ENCODE data around the gene AGPS. TPM values are rescaled to one million over a fixed set of nuclear protein-coding genes. Genes with fewer than 3 reads are reported as not detected.

The AGPS gene
- total RNA-seq, 1 experiment from 2014 or later = 107 TPM

- Histone ChIP-seq H3K9me3 (ENCODE audit: insufficient read depth, low read depth) (no peaks in the 10 kb centered on the region), H3K4me2 (no peak overlapping the region), H3K79me2 (ENCODE audit: low read depth) (no peaks in the 10 kb centered on the region), H3K36me3 (ENCODE audit: low read depth) (no peaks in the 10 kb centered on the region; the same call in 1 of the 2 replicates), H3F3A (ENCODE audit: insufficient read depth, low read depth) (no peaks in the 10 kb centered on the region), H3K27ac (no peak overlapping the region), H3K4me1 (replicated peaks; ENCODE audit: insufficient read depth) (no peaks in the 10 kb centered on the region), H3K27me3 (ENCODE audit: insufficient read depth, low read depth) (no peaks in the 10 kb centered on the region), H3K4me3 (no peak overlapping the region), H3K9me2 (ENCODE audit: insufficient read depth) (no peaks in the 10 kb centered on the region), H2AFZ (no peak overlapping the region), H4K20me1 (ENCODE audit: insufficient read depth) (no peaks in the 10 kb centered on the region; the same call in 1 of the 2 replicates)
- intact Hi-C loops (cut with micrococcal nuclease; ENCODE audit: unreplicated experiment) = no loop called here
- no TSS peak for BruUV-seq (replicated peaks)
- ChIA-PET POLR2A (ENCODE audit: unreplicated experiment) (no interaction called here), CTCF (interaction anchor here (0.7 kb wide), 1 partner anchor 25 kb away, joined by 3 read pairs; no protein-coding TSS in a partner anchor)
- TF ChIP-seq EZH2 (IDR thresholded peaks at IDR 0.05; ENCODE audit: low read depth) = no peak
- TF ChIP-seq, protein P1, sequence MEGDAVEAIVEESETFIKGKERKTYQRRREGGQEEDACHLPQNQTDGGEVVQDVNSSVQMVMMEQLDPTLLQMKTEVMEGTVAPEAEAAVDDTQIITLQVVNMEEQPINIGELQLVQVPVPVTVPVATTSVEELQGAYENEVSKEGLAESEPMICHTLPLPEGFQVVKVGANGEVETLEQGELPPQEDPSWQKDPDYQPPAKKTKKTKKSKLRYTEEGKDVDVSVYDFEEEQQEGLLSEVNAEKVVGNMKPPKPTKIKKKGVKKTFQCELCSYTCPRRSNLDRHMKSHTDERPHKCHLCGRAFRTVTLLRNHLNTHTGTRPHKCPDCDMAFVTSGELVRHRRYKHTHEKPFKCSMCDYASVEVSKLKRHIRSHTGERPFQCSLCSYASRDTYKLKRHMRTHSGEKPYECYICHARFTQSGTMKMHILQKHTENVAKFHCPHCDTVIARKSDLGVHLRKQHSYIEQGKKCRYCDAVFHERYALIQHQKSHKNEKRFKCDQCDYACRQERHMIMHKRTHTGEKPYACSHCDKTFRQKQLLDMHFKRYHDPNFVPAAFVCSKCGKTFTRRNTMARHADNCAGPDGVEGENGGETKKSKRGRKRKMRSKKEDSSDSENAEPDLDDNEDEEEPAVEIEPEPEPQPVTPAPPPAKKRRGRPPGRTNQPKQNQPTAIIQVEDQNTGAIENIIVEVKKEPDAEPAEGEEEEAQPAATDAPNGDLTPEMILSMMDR (conservative IDR thresholded peaks at IDR 0.05) = no peak
- no peak for DNase-seq
These were observed 108.6 kb downstream of the AGPS start for GRCh38 chr2:177501186-177501585.

DNA sequence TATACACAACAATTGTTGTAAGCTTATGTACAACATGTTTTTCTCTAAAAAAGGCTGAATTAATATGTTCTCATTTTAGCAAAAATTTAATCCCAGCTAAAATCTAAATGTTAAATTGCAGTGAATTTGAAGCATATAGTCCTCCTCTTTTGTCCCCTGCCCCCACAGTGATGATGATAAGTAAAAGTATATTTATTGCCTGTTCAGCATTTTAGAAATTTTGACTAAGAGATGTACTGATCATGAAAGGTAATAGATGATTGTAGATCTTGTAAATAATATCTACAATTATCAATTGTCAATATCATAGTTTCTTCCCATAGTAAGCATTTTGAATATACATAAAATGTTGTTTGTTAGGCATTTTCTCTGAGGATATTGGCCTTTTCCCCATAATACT lies 113.9 kb downstream of the AGPS start:
- H3K27me3 ChIP-seq (ENCODE audit: insufficient read depth, low read depth) = no peaks in the 10 kb centered on the region
- H3K4me3 ChIP-seq = no peak overlapping the region
- no peaks in the 10 kb centered on the region for H3K4me1 ChIP-seq (replicated peaks; ENCODE audit: insufficient read depth)
- BruUV-seq (replicated peaks) = no TSS peak
- no peaks in the 10 kb centered on the region for H3K36me3 ChIP-seq (ENCODE audit: low read depth)
- no peak overlapping the region for H3K4me2 ChIP-seq
- H3F3A ChIP-seq (ENCODE audit: insufficient read depth, low read depth) = peaks cover 3% of the 10 kb centered on the region; the same call in 1 of the 2 replicates
- intact Hi-C loops (cut with micrococcal nuclease; ENCODE audit: unreplicated experiment) = no loop called here
- POLR2A ChIA-PET (ENCODE audit: unreplicated experiment) = interaction anchor here (0.7 kb wide), 1 partner anchor 7 kb away, joined by 9 read pairs; no protein-coding TSS in a partner anchor
- no peaks in the 10 kb centered on the region for H3K9me2 ChIP-seq (ENCODE audit: insufficient read depth)
- no peaks in the 10 kb centered on the region for H3K79me2 ChIP-seq (ENCODE audit: low read depth)
- H2AFZ ChIP-seq = no peak overlapping the region
- DNase-seq = no peak
- H3K27ac ChIP-seq = no peak overlapping the region
- TF ChIP-seq EZH2 (IDR thresholded peaks at IDR 0.05; ENCODE audit: low read depth) = no peak
- TF ChIP-seq, protein P1 (conservative IDR thresholded peaks at IDR 0.05) = no peak
- H4K20me1 ChIP-seq (ENCODE audit: insufficient read depth) = no peaks in the 10 kb centered on the region; the same call in 1 of the 2 replicates
- CTCF ChIA-PET = no interaction called here
- no peaks in the 10 kb centered on the region for H3K9me3 ChIP-seq (ENCODE audit: insufficient read depth, low read depth)

- H3K36me3 ChIP-seq (ENCODE audit: low read depth) = no peaks in the 10 kb centered on the region
- H3K9me3 ChIP-seq (ENCODE audit: insufficient read depth, low read depth) = no peaks in the 10 kb centered on the region
- no peak for DNase-seq
- TF ChIP-seq EZH2 (IDR thresholded peaks at IDR 0.05; ENCODE audit: low read depth) = no peak
- TF ChIP-seq, protein P1 (conservative IDR thresholded peaks at IDR 0.05) = no peak
- H3K27ac ChIP-seq = no peak overlapping the region
- H3K27me3 ChIP-seq (ENCODE audit: insufficient read depth, low read depth) = no peaks in the 10 kb centered on the region
- peaks cover 3% of the 10 kb centered on the region; the same call in 1 of the 2 replicates for H3F3A ChIP-seq (ENCODE audit: insufficient read depth, low read depth)
- no peaks in the 10 kb centered on the region for H3K4me1 ChIP-seq (replicated peaks; ENCODE audit: insufficient read depth)
- no peaks in the 10 kb centered on the region; the same call in 1 of the 2 replicates for H4K20me1 ChIP-seq (ENCODE audit: insufficient read depth)
- H3K4me2 ChIP-seq = no peak overlapping the region
- CTCF ChIA-PET = no interaction called here
- BruUV-seq (replicated peaks) = no TSS peak
- intact Hi-C loops (cut with micrococcal nuclease; ENCODE audit: unreplicated experiment) = no loop called here
- no peak overlapping the region for H3K4me3 ChIP-seq
- POLR2A ChIA-PET (ENCODE audit: unreplicated experiment) = no interaction called here
- H3K79me2 ChIP-seq (ENCODE audit: low read depth) = no peaks in the 10 kb centered on the region
- H2AFZ ChIP-seq = no peak overlapping the region
- no peaks in the 10 kb centered on the region for H3K9me2 ChIP-seq (ENCODE audit: insufficient read depth)
These were observed 114.4 kb downstream of the AGPS start for GRCh38 chr2:177506998-177507397.

Data from PC-9 (cell line).